Tibial nerve (tissue), 4 donors: ENCODE data around the gene CLDN14. TPM values are rescaled to one million over a fixed set of nuclear protein-coding genes. Genes with fewer than 3 reads are reported as not detected.
A peak's percentile ranks its signal among the peaks of the same experiment; 100 is the strongest.

Source experiments
- DNase-seq, 2 donors: peaks; one replicate each; pipeline ENCODE4 v3.0.0-alpha.2; 2019; ENCODE audit warnings: low spot score in 2 of 2
- H3K27ac ChIP-seq, 4 donors: fragments of 200-600 bp; sonication (generic) in 3 of 4; one replicate each; pipeline ENCODE4 v1.5.1; 2017 to 2019; ENCODE audit warnings: mild to moderate bottlenecking in 1 of 4
- H3K27me3 ChIP-seq, 2 donors: fragments of 200-600 bp; sonication (generic) in 1 of 2; one replicate each; pipeline versions ENCODE4 v1.5.1 to v1.6.0; 2017 to 2019
- H3K36me3 ChIP-seq, 3 donors: fragments of 200-600 bp; sonication (generic); one replicate each; pipeline ENCODE4 v1.5.1; 2018 to 2019
- H3K4me1 ChIP-seq, 4 donors: fragments of 200-600 bp; sonication (generic) in 3 of 4; one replicate each; pipeline ENCODE4 v1.5.1; 2017 to 2019
- H3K4me3 ChIP-seq, 4 donors: fragments of 200-600 bp; sonication (generic) in 3 of 4; one replicate each; pipeline ENCODE4 v1.5.1; 2017 to 2019; ENCODE audit warnings: mild to moderate bottlenecking in 1 of 4, moderate library complexity in 1 of 4
- H3K9me3 ChIP-seq, 4 donors: fragments of 200-600 bp; sonication (generic) in 3 of 4; one replicate each; pipeline ENCODE4 v1.5.1; 2017 to 2019
- CTCF ChIP-seq, 5 experiments: fragments of 200-600 bp in 3 of 5; fragments of 450-650 bp in 2 of 5; sonication (generic) in 3 of 5; IDR thresholded peaks; one replicate each; pipeline ENCODE4 v1.5.1; 2016 to 2019; ENCODE audit warnings: antibody characterized with exemption in 5 of 5, mild to moderate bottlenecking in 3 of 5, moderate library complexity in 2 of 5
- EP300 ChIP-seq, 2 donors: sonication (generic); formaldehyde crosslinking; IDR thresholded peaks; one replicate each; pipeline ENCODE4 v1.6.1; 2017; ENCODE audit warnings: antibody characterized with exemption in 2 of 2, mild to moderate bottlenecking in 1 of 2
- POLR2A ChIP-seq, 2 donors: fragments of 450-650 bp; IDR thresholded peaks; one replicate each; pipeline ENCODE4 v1.6.1; 2017; ENCODE audit warnings: antibody characterized with exemption in 2 of 2, mild to moderate bottlenecking in 2 of 2, moderate library complexity in 2 of 2
- WGBS, 2 donors: methylation state at CpG; one replicate each; pipeline ENCODE4 v1.1.5; 2018; 5-methylcytosine and 5-hydroxymethylcytosine counted together
- total RNA-seq, 4 donors: library from RNA; depleted of rRNA; stranded (reverse); fragments of >200 nt; gene quantifications; one replicate each; pipeline ENCODE4 v1.1.0, GENCODE V29; 2016

CLDN14 gene
- total RNA-seq, 4 donors from 2014 or later = 1.3 TPM; not detected in 3

- Histone ChIP-seq H3K27me3 (no peaks in the 10 kb centered on the region), H3K9me3 (no peaks in the 10 kb centered on the region), H3K4me3 (no peak overlapping the region), H3K4me1 (peaks cover 0 to 4% (median 0%) of the 10 kb centered on the region in 4 donors), H3K27ac (no peak overlapping the region), H3K36me3 (peaks cover 0 to 29% (median 0%) of the 10 kb centered on the region in 3 donors)
- 1 to 10% methylated on average over 8 of the region's 8 CpGs for WGBS, 2 donors
- peak; percentile 38 to 68 for DNase-seq
- no peak for TF ChIP-seq POLR2A (IDR thresholded peaks at IDR 0.05)
- no peak for TF ChIP-seq EP300 (IDR thresholded peaks at IDR 0.05)
- peak; percentile 63 to 76 (median 69) for TF ChIP-seq CTCF (IDR thresholded peaks at IDR 0.05)
Observed at GRCh38 chr21:36419996-36420395, 59.9 kb downstream of the CLDN14 start.

GRCh38 chr21:36419241-36419640, 60.7 kb downstream of the CLDN14 start:
- H3K27ac ChIP-seq = no peak overlapping the region
- H3K36me3 ChIP-seq = peaks cover 0 to 36% (median 0%) of the 10 kb centered on the region in 3 donors
- no peaks in the 10 kb centered on the region for H3K9me3 ChIP-seq
- H3K27me3 ChIP-seq = no peaks in the 10 kb centered on the region
- peaks cover 0 to 4% (median 0%) of the 10 kb centered on the region in 4 donors for H3K4me1 ChIP-seq
- 84 to 85% methylated on average over 14 of the region's 14 CpGs for WGBS, 2 donors
- no peak overlapping the region for H3K4me3 ChIP-seq
- no peak for DNase-seq
- no peak for TF ChIP-seq EP300 (IDR thresholded peaks at IDR 0.05)
- TF ChIP-seq CTCF (IDR thresholded peaks at IDR 0.05) = no peak
- TF ChIP-seq POLR2A (IDR thresholded peaks at IDR 0.05) = no peak

- Histone ChIP-seq H3K4me1 (peaks cover 0 to 4% (median 0%) of the 10 kb centered on the region in 4 donors), H3K9me3 (no peaks in the 10 kb centered on the region), H3K4me3 (no peak overlapping the region), H3K27ac (no peak overlapping the region), H3K36me3 (peaks cover 0 to 73% (median 0%) of the 10 kb centered on the region in 3 donors), H3K27me3 (no peaks in the 10 kb centered on the region)
- 88 to 93% methylated on average over 6 of the region's 6 CpGs for WGBS, 2 donors
- no peak for DNase-seq
- TF ChIP-seq POLR2A (IDR thresholded peaks at IDR 0.05) = no peak
- no peak for TF ChIP-seq CTCF (IDR thresholded peaks at IDR 0.05)
- no peak for TF ChIP-seq EP300 (IDR thresholded peaks at IDR 0.05)
Observed at GRCh38 chr21:36415375-36415774, 64.5 kb downstream of the CLDN14 start.

- no peaks in the 10 kb centered on the region for H3K4me1 ChIP-seq
- 89 to 93% methylated on average over 9 to 11 of the region's 11 CpGs for WGBS, 2 donors
- no peaks in the 10 kb centered on the region for H3K27me3 ChIP-seq
- H3K27ac ChIP-seq = no peak overlapping the region
- H3K4me3 ChIP-seq = no peak overlapping the region
- peaks cover 0 to 77% (median 0%) of the 10 kb centered on the region in 3 donors for H3K36me3 ChIP-seq
- H3K9me3 ChIP-seq = no peaks in the 10 kb centered on the region
- DNase-seq = no peak
- TF ChIP-seq POLR2A (IDR thresholded peaks at IDR 0.05) (no peak), EP300 (IDR thresholded peaks at IDR 0.05) (no peak), CTCF (IDR thresholded peaks at IDR 0.05) (no peak)
Observed at GRCh38 chr21:36412916-36413315, 67.0 kb downstream of the CLDN14 start.

GRCh38 chr21:36411301-36411700, 68.6 kb downstream of the CLDN14 start:
- Histone ChIP-seq H3K27me3 (no peaks in the 10 kb centered on the region), H3K4me3 (no peak overlapping the region), H3K9me3 (no peaks in the 10 kb centered on the region), H3K36me3 (peaks cover 0 to 62% (median 0%) of the 10 kb centered on the region in 3 donors), H3K27ac (no peak overlapping the region), H3K4me1 (no peaks in the 10 kb centered on the region)
- WGBS, 2 donors = 96 to 97% methylated on average over 10 of the region's 10 CpGs
- no peak for TF ChIP-seq EP300 (IDR thresholded peaks at IDR 0.05)
- TF ChIP-seq CTCF (IDR thresholded peaks at IDR 0.05) = no peak
- no peak for TF ChIP-seq POLR2A (IDR thresholded peaks at IDR 0.05)
- no peak for DNase-seq

Other genes starting within 250 kb of the CLDN14 start
- 10 to 100 TPM; 39.3 to 64.3 (median 40.5) TPM for gene MORC3, start 159.9 kb downstream of the CLDN14 start, total RNA-seq
- gene CHAF1B, start 94.7 kb downstream of the CLDN14 start, total RNA-seq = 1 to 10 TPM in 1 of 4 donors, under 1 TPM in 3; 0.59 to 1.2 (median 0.86) TPM
- not detected for gene SIM2, start 219.0 kb upstream of the CLDN14 start, total RNA-seq